GM21786 (cell line): ENCODE measurements around the gene ARHGAP20.
A peak's percentile ranks its signal among the peaks of the same experiment; 100 is the strongest.

Source experiments
- ATAC-seq: cut with Tn5 transposase; IDR thresholded peaks from one replicate; pipeline ENCODE4 v1.9.1; 2021; ENCODE audit not compliant: unreplicated experiment

Gene ARHGAP20, protein sequence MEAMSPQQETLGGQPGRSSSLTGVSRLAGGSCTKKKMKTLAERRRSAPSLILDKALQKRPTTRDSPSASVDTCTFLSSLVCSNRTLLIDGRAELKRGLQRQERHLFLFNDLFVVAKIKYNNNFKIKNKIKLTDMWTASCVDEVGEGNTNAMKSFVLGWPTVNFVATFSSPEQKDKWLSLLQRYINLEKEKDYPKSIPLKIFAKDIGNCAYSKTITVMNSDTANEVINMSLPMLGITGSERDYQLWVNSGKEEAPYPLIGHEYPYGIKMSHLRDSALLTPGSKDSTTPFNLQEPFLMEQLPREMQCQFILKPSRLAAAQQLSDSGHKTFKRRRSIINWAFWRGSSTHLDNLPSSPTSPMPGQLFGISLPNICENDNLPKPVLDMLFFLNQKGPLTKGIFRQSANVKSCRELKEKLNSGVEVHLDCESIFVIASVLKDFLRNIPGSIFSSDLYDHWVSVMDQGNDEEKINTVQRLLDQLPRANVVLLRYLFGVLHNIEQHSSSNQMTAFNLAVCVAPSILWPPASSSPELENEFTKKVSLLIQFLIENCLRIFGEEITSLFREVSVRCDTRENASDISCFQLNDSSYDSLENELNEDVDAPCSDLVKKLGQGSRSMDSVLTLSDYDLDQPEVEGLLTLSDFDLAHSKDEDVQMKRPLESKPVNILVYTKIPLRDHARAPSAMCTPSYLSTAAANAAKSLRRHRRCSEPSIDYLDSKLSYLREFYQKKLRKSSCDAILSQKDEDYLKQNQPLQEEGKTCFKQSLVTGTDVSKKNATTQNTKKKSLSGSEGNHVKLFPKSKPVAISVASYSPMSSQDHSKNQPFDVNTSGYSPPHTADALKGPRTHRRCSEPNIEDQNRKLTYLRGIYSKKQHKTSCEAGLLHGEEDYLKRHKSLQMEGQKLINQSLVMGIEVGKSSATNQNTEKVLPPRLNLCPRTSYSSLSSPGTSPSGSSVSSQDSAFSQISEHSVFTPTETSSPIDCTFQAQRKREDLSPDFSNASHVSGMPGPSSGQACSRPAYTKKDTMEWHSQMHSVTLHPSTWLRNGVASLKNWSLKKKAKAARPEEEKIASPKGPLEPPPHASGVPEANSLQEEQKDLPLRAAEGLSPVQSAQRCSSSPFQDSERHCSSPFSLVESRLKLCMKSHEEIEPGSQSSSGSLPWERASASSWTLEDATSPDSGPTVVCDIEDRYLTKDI

DNA sequence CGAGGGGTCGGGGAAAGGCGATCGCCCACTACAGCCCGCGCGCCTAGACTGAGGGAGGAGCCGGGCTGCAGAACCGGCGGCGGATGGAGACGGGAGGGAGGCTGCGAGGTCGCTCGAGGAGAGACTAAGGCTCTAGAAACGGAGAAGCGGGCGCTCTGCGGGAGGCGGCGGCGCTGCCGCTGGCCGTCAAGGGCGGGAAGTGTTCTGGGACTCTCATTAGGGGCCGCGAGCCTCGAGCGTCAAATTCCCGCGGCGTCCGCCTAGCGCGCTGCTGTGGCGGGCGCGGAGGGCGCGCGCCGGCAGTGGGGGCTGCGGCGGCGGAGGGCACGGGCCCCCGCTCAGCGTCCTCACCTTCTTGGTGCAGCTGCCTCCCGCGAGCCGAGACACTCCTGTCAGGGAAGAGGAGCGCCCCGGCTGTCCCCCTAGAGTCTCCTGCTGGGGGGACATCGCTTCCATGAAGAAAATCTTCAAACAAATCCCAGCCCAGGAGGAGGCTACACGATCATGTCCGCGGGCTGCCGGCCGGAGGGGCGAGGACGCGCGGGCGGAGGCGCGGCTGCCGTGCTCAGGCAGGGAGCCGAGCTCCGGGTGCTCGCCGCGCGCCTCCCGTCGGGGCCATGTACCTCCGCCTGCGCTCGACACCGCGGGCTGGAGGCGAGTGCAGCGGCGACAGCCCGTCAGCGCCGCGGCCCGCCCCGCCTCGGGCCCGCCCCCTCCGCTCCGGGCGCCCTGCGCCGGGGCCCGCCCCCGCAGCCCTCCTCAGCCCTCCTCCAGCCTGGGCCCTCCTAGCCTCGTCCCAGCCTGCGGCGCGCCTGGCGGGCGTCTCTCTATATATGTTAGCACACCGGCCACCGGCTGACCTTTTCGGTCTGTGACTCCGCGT is at the start of gene ARHGAP20:
Gene ARHGAP20, minus strand, starts transcription at position 662 of the 883 bp plus-strand sequence. Its CDS starts 206 bp downstream, at position 456.
- ATAC-seq: peak; percentile 64

DNA sequence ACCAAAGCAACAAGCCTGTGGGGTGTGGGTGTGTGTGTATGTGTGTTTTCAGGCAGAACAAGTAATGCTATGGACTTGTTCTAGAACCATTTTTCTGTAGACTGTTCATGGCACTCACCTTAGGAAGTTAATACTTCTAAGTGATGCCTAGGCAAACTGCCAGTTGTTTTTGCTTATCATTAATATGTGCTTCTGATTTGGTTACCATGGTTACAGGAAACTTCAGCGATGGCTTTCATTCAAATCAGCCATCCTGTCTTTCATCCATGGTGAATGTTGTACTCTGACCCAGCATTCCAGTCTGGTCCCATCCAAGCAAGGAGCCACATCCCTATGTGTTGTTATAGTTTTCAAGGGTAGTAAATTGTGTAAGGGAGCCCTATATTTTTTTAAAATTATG is 49.8 kb upstream of the ARHGAP20 start:
- ATAC-seq: no peak

DNA sequence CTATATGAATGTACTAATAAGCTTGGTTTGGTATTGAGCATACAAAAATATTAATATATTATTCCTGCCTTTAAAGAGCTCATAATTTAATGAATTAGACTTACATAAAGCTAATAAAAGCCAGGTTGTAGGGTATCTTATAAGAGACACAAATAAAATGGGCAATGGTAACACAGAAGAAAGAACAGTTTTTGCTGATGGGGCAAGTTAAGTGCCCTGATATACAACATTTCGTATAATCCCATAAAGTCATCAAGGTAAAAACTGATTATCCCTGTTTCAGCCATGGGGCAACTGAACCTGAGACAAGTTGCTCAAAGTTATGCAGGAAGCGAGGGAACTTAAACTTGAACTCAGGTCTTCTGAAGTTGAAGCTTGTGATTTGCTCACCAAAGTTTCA is 48.9 kb upstream of the ARHGAP20 start:
- no peak for ATAC-seq

DNA sequence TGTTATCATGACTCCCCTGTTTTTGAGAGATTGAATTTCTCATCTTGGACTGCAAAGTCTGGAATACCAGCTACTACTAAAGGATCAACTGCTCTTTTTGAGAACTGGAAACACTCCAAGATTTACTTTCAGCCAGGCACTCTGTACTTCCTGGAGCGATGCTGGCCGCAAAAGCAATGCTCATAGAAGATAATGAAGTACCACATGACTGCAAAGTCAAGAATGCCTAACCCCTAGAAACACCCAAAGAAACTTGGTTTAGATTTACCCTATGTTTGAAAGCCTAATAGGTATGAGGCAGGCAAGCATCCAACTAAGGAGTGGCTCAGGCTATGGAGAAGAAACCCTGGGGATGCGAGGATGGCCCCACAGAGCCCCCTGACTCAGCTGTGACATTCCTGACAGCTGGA is 47.7 kb upstream of the ARHGAP20 start:
- ATAC-seq: no peak

DNA sequence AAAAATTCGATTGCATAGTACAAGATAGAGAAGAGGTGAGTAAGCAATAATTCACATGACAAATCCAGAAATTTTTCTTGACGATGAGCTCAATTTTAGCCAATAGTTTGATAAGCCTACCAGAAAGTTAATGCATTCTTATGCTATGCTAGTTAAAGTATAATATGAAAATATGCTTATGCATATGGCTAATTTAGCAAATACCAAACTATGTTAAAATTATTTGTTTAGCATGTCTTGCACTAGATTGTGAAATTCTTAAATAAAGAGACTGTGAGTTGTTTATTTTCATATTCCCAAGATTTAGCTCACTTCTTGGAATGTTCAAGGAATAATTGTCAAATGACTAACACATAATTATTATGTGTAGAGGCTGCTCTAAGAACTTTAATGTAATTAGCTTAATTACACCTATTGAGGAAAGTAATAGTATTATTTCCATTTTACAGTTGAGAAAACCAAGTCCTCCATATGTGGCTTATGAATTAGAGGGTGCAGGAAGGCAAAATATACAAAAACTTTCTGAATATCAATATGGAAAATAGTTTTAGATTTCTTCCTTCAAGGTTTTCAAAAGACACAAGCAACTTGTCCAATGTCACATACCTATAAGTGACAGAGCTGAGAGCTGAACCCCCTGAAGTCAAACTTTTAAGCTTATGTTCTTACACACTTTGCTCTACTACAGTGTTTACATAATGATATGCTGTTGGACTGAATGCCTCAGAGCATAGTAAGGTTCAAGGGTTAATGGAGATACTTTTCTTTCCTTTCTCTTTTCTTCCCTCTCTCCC is 45.9 kb upstream of the ARHGAP20 start:
- no peak for ATAC-seq

DNA sequence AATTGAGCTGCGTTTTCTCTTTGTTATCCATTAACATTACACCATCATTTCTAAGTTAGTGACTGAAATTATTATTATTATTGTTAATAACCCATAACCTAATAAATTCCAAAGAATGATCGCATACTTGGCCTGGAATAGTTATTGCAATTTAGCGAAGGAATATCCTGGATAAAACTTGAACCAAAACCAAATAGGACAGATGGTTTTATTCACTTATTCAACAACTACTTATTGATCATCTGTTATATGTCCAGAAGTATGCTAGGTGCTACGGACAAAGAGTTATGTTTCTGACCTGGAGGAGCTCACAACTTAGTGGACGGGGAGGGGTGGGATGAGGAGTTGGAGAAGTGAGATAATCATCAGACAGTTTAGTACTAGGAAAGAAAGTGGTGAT is 44.8 kb upstream of the ARHGAP20 start:
- no peak for ATAC-seq

DNA sequence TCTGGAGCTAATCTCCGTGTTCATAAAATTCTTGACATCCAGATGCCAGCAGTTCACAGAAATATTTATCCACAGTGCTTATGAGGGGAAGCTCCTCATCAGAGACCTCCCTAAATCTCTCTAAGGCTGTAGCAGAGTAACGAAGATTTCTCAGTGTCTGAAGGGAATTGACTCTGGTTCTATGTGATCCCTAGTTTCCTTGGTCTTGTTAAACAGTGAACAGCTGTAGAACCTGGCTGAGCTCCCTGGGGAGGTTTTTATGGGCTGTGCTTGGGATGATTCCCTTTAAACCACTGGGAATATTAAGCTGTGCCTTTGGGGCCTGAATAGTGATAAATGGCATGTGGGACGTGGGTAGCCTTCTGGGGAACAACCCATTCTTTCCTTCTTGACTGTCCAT is 43.7 kb upstream of the ARHGAP20 start:
- ATAC-seq: no peak

DNA sequence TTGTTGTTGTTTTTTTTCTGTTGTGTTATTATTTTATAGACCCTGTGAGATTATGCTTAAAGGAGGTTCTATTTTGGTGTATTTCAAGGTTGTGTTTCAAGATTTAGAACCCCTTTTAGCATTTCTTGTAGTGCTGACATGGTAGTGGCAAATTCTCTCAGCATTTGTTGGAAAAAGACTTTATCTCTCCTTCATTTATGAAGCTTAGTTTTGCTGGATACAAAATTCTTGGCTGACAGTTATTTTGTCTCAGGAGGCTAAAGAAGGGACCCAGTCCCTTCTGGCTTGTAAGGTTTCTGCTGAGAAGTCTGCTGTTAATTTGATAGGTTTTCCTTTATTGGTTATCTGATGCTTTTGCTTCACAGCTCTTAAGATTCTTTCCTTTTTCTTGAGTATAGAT is 40.7 kb upstream of the ARHGAP20 start:
- ATAC-seq: no peak

DNA sequence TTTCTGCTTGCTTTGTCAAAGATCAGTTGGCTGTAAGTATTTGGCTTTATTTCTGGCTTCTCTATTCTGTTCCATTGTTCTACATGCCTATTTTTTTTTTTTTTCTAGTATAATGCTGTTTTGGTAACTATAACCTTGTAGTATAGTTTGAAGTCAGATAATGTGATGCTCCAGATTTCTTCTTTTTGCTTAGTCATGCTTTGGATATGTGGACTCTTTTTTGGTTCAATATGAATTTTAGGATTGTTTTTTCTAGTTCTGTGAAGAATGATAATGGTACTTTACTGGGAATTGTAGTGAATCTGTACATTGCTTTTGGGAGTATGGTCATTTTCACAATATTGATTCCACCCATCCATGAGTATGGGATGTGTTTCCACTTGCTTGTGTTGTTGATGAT is 37.9 kb upstream of the ARHGAP20 start:
- no peak for ATAC-seq

DNA sequence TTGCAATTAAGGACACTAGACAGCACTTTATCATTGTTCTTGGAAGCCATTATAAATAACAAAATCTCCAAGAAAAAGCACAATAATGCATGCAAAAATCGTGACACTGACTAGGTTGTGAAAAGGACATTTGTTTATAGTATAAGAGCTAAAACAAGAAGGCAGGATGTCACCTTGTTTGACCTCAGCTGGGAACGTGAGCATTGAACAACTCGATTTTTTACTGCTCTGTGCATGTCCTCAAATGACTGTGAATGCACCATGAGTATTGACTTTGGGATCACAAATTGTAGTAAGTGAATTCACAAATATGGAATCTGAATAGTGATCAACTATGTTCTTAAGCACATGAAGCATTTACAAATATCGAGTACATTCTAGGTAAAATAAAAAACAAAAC is 35.3 kb upstream of the ARHGAP20 start:
- ATAC-seq: no peak

DNA sequence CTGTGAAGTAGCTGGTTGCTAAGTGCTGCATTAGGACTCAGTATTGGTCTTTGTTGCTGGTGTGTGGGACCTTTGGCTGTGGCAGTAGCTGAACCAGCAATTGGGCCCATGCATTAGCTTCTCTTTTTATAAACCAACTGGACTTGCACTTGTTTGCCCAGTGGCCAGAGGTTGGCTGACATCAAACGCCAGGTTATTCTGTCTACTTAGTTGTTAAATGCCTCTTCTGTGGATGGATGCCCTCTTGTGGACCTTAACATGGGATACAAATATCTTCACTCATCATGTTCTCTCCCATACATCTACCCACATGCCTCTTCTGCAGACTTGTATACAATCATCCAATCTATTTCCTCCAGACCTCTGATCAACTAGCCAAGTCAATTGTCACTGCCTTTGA is 26.4 kb upstream of the ARHGAP20 start:
- no peak for ATAC-seq

DNA sequence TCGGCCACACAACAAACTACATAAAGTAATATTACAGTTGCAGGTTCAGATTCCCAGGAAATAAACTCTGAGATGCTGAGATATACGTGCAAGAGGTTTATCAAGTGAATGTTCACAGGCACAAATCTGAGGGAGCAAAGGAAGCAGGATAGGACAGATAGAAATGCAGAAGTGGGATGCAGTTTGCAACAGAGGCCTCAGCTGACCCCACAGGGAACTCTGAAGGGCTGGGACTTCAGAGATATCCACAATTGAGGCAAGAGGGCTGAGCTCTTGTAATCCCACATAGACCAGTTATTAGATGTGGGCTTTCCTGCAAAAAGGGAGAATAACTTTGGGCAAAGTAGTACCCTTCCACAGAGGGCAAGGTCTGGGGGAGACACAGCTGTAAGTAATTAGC is 25.4 kb upstream of the ARHGAP20 start:
- no peak for ATAC-seq

DNA sequence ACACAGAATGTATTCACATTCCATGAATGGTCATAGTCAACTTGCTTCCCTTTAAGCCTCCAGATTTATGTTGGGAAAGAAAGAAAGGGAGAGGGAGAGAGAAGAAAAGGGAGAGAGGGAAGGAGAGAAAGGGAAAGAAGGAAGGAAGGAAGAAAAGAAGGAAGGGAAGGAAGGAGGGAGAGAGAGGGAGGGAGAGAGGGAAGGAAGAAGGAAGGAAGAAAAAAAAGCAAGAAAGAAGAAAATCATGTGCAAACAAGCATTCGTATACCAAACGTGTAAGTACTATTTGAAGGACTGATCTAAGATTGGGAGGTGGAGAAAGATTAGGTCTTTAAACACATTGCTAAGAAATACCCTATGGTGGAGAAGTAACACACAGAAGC is 23.9 kb upstream of the ARHGAP20 start:
- no peak for ATAC-seq

DNA sequence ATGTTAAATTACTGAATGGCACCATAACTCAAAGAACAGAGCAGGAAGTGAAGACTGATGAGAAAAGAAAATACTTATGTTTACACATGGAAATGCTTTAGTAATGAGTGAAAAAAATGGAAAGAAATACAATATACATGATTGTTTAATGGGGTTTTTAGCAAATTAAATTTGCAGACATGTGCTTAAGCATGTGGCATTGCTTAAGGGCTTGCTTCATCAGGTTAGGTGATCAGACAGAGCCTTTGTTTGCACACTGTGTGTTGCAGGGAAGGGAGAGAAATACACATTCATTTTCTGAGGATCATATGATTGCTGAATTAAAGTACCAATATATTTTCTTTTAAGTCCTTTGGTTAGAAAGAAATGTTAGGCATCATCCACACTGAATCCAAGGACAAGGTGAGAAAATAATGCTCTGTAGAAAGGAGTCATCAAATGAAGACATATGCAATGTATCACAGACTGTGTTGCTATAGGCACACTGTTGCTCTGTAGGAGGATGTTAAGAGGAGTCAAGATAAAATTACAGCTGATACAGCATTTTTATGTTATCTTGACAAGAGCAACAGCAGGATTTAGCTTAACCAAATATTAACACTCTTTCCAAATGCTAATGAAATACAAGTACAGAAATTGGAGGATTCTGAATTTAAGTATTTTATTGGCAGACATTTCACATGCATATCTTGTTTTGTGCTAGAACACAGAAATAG is 23.4 kb upstream of the ARHGAP20 start:
- no peak for ATAC-seq

DNA sequence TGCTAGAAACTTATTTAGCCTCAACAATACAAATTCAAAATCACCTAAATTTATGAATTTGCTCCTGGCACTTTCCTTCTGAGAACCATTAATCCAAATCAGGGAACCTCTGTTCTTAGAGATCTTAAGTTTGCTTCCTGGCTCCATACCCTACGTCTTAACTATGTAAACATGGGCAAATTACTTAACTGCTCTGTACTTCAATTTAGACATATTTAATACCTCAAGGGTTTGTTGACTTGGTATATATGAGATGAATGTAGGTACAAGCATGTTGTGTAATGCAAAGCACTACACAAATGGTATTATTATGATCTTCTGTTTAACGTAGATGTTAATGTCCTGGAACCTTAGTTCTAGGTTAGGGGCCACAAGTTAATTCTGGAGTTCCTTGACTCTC is 22.6 kb upstream of the ARHGAP20 start:
- no peak for ATAC-seq

DNA sequence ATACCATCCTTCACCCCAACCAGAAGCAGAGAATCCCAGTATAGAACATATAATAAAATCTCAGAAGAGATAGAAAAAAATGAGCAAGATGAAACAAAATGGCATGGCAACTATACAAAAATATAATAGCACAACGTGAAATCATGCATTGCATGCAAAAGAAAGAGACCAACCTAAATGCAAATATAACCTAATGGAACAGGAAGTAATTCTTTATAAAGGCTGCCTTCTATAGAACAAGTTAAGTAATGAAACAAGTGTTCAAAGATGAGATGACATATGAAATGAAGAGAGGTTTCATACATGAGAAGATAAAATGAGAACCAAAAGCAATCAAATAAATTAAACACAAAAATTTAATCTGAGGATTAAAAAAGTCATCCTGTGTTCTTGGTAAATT is 18.5 kb upstream of the ARHGAP20 start:
- ATAC-seq: no peak

DNA sequence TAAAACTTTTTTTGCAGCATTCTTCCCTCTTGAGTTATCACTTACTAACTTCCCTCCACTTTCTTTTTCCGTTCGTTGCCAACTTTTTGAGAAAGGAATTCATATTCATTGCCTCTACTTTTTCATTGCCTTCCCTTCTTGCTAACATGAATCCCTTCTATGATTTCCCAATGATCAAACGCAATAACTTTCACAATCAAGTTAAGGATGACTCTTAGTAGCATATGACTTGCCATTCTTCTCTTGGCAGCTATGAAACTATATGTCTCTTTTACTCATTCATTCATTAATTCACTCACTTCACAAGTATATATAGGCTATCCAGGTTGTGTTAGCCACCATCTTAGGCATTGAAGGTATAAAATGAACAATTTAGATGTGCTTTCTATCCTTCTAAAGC is 16.6 kb upstream of the ARHGAP20 start:
- ATAC-seq: no peak

DNA sequence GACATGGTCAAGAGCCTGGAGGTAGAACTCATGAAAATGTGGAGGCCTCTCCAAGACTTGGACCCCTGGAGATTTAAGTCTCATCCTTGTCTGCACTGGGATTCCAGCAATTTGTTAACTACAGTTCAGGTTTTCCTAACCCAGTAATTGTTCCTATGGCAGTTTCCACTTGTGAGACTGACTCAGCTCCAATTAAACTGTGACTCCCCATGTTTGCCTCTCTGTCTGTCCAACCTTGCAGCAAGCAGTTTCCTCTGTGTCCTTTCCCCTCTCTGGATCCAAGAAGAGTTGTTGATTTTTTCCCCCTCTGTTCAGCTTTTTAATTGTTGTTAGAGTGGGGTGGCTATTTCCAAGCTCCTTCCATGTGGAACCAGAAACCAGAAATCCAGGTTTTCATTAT is 16.2 kb upstream of the ARHGAP20 start:
- ATAC-seq: no peak

DNA sequence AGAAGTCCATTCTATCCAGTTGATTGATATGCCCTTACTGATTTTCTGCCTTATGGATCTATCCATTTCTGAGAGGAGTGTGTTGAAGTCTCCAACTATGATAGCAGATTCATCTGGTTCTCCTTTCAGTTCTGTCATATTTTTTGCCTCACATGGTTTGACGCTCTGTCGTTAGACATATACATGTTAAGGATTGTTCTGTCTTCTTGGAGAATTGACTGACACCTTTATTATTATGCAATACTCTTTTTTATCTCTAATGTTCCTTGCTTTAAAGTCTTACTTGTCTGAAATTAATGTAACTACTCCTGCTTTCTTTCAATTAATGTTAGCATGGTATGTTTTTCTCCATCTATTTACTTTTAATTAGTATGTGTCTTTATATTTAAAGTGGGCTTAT is 12.1 kb upstream of the ARHGAP20 start:
- no peak for ATAC-seq
